GM19043 (cell line): ENCODE data around the gene YOD1.

Experiments
- ATAC-seq: cut with Tn5 transposase; IDR thresholded peaks from one replicate; pipeline ENCODE4 v1.9.1; 2021; ENCODE audit warnings: low read depth; ENCODE audit not compliant: unreplicated experiment

YOD1 gene

GRCh38 chr1:207051191-207051943 lies at the start of gene YOD1:
TSS of gene YOD1 (minus strand) at chr1:207051208. CDS start at chr1:207051030, 178 bp downstream.
- ATAC-seq = no peak

GRCh38 chr1:207097871-207098324 lies 46.9 kb upstream of the YOD1 start:
- ATAC-seq = peak; percentile 85

DNA sequence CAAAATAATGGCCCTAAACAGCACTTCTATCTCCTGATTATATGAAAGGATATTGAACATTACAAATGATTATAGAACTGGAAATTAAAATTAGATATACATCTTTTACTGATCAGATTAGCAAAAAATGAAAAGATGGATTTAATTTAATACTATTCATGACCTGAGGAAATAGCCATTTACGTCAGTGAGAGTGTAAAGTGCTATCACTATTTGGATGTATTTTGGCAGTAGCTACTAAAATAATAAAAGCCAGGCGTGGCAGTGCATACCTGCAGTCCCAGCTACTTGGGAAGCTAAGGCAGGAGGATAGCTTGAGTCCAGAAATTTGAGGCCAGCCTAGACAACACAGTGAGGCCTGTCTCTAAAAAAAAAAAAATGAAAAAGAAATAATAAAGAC lies 42.9 kb upstream of the YOD1 start:
- no peak for ATAC-seq

- no peak for ATAC-seq
Observed at GRCh38 chr1:207091200-207091908, 40.3 kb upstream of the YOD1 start.

DNA sequence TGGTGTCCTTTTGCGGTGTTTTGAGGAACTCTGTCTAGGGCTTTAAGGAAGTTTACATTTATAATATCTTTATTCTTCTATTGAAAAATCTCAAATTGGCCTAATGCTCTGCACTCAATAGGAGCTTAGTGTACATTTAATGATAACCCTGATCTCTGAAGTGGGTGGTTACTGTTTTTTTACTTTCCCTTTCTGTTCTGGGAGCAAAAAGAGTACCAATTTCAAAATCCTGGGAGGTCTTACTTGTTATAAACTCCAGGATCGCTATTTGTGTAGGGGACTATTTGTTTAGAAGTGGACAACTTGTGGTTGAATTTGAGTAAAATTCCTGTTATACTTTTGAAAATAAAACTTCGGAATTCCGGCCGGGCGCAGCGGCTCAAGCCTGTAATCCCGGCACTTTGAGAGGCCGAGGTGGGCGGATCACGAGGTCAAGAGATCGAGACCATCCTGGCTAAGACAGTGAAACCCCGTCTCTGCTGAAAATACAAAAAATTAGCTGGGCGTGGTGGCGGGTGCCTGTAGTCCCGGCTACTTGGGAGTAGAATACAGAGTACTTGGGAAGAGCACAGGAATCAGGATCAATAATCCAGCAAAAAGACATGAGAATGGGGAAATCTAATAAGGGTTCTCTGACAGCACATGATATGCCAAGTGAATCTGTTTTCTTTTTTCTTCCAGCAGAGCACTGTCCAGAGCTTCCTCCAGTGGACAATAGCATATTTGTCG lies 38.8 kb upstream of the YOD1 start:
- ATAC-seq = no peak

DNA sequence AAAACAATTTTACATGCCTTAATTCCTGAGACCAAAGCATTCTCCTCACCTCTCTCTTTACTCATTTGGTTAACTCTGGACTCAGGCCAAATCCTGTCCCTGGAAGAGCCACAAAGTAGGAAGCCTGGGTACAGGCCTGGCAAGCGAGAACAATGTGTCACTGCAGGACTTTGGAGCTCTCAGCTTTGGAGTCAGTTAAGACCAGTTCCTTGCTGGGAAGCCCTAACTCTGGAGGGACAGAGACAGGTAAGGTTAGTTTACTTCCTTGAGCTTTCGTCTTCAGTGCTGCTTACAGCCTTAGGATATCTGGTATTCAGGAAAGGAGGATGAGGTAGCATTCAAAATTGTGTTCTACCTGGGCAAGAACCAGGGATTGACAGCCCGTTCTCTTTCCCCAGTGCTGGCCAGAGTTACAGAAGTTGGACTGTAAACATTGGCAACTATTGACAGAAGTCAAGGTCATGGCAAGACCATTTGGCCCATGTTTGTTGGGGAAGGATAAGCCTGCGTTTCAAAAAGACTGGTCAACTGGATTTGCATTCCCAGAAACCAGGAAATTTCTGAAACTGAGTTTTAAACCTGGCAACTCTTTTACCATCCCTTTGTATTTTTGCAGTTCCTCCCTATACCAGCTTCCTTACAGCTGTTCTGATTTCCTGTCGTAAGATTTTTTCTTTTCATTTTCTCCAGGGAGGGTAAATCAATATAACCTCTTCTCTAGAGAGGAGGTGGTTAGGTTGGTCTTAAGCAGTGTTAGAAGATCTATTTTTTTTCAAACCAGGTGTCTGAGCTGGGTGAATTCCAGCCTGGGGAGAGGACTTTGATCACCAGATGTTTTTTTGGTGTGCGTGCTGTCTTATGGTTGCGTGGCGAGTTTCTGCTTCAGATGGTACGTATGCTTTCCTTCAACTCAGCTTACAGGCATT lies 38.0 kb upstream of the YOD1 start, which contains the start of gene C4BPB:
Gene C4BPB, plus strand, starts transcription at position 160 of the 926 bp plus-strand sequence. Its CDS starts 672 bp downstream, at position 832.
- no peak for ATAC-seq

- no peak for ATAC-seq
Observed at GRCh38 chr1:207088161-207088560, 37.2 kb upstream of the YOD1 start.

GRCh38 chr1:207085887-207086286 lies 34.9 kb upstream of the YOD1 start:
- no peak for ATAC-seq

DNA sequence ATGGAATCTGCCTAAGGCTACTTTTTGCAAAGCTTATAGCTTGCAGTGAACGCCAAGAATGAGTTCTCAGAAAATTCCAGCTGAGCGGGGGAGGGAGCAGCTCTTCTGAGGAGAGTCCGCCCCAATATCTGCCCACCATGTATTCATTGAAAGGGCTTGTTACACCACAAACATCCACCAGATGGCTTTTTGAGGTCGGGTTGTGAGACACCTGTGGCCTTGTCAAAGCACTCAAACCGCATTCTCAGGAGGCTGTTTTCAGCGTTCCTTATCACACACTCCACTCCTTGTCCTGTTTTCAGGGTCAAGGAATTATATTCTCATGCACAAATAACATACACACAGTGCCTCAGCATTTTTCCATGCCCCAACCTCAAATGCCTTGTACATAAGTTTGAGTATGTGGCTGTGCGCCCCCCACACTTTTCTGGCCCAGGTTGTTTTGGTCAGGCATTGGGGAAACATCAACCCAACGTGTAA lies 33.7 kb upstream of the YOD1 start:
- ATAC-seq = peak; percentile 84

DNA sequence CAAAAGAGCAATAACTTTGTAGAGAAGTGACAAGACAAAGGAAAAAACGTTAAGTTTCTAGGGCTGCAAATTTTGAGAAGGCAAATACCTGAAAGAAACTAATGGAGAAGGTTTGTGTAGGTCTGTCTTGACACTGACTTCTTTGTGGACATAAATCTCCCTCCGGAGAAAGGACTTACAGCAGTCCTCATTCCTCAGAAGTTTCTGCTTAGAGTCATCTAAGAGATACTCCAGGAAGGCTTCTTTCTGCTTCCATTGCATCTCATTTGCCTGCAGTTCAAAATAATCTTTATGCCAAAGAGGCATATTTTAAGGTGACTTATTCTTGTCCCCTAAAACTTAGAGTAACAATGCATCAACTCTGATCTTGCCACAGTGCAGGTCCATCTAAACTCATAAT lies 33.2 kb upstream of the YOD1 start:
- no peak for ATAC-seq

- no peak for ATAC-seq
Observed at GRCh38 chr1:207081806-207082205, 30.8 kb upstream of the YOD1 start.

DNA sequence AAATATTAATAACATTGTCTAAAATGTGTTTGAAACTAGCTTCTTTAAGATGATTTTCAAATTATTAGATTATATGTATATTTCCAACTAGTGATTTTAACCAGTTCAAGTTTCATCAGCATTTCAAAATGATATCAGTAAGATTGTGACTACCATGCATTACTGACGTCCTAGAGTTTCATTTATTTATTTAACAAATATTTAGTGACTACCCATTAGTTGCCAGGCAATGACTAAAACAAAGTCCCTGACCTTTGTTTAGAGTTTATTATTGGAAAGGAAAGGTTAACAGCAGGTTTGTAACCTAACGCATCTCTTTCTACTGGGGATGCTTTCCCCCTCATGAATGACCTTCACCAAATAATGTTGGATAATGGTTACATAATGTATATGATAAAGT lies 30.1 kb upstream of the YOD1 start:
- ATAC-seq = no peak

DNA sequence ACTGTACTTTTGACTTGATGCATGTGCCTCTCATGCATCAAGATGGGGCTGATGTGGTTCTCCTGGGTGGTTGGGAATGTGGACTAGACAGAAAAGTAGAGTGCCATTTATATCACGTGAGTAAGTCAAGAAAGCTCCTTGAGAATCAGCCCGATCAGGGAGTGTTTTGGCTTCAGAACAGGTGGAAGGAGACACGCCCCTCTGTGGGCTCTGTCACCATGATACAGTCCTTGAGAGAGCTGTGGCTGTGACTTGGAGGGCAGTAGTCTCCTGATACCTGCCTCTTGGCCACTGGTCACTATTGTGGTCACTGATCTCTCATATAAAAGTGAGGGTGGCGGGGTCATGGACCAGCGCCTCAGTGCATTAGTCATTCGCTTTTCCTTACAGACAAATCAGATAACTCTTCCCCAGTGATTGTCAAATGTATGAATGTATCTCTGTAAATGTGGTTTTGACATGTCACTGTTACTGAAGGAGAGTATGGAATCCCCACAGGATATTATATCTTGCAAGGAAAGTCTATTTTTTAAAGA lies 28.8 kb upstream of the YOD1 start:
- no peak for ATAC-seq

DNA sequence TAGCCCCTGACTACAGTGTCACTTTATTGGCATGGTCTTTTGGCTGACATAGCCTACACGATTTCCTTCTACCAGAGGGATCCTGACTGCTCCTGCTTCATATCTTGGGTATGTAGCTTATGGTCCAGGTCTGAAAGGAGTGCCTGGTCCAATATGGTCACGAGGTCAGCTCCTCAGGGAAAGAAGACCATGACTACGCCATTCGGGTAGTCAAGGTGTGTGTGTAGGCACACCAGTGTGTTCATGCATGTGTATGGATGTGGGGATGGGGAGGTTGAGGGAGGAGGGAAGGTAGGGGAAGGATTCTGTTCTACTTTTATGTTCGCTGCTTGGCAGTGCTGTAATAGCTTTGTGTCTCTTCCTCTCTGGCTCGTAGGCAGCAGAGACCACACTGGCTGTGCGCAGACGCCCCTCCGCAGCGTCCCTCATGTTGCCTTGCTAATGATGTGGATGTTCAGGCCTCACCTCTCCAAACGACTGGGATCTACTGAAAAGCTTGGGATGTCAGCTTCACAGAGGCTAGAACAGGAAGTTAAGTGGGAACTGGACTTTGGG lies 27.6 kb upstream of the YOD1 start:
- no peak for ATAC-seq

DNA sequence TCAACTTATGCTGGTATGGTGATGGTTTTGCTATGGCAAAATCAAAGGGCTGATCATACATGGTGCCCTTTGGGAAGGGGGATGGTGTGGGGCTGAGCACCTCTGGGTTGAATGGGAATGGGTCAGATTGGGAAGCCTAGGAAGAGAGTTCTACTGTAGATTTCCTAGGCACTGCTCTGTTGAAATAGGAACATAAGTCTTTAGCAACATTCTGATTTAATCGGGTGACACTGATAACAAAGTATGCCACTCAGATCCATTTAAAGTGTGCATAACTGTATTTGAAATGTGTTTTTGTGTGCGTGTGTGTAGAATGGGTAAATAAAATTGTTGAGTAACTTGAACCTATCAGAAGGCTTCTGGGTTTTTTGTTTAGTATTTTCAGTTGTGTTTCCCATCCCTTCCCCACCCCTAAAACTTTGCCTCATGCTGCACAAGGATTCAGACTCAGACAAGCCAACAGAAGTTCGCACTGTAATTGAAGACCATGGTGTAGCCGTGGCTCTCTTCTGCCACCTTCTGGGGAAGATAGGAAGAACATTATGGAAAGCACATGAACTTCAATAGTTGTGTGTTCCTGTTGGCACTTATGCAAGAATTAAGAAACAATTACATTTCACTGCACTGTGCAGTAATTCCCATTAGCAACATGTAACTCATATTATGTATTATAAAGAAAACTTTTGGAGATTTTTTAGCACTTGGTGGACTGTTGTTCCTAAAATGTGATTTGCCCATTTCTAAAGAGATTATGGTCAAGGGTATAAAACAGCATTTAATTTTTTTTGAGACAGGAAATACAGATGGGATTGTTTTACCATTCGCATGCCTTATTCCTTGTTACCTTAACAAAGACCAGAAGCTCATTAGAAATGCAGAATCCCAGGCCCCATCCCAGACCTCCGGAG lies 26.7 kb upstream of the YOD1 start:
- peak; percentile 63 for ATAC-seq

GRCh38 chr1:207077012-207077411 lies 26.0 kb upstream of the YOD1 start:
- no peak for ATAC-seq

GRCh38 chr1:207076181-207076955 lies 25.4 kb upstream of the YOD1 start:
- no peak for ATAC-seq
